Kidney (tissue), 22 donors: ENCODE data around the gene IFNA16. TPM values are rescaled to one million over a fixed set of nuclear protein-coding genes. Genes with fewer than 3 reads are reported as not detected.
"Not testable (repeated sequence)": the region's sequence is repeated elsewhere in the genome, so short reads cannot be mapped to it uniquely, and the experiment has no call there.

Experiments used
- DNase-seq, 5 donors: peaks; one replicate each; pipeline ENCODE4 v3.0.0-alpha.2; 2013 to 2020
- FAIRE-seq: peaks from 2 replicates; lab custom pipeline; 2012; peaks lifted over from hg19 to GRCh38; lab: Jason Lieb, UNC
- H3K27ac ChIP-seq, 2 donors: one replicate each; pipeline ENCODE4 v1.7.0; 2013; ENCODE audit warnings: low read depth in 2 of 2, low read length in 2 of 2, inconsistent platforms in 1 of 2
- H3K27me3 ChIP-seq: one replicate; pipeline ENCODE4 v1.7.1; 2013; ENCODE audit warnings: low read length, inconsistent platforms; ENCODE audit not compliant: control insufficient read depth, insufficient read depth
- H3K36me3 ChIP-seq, 3 donors: one replicate each; pipeline versions ENCODE4 v1.7.0 to v1.7.1; 2013; ENCODE audit warnings: low read length in 3 of 3, control low read depth in 1 of 3, inconsistent platforms in 1 of 3; ENCODE audit not compliant: insufficient read depth in 3 of 3, control insufficient read depth in 2 of 3
- H3K4me1 ChIP-seq, 3 donors: one replicate each; pipeline versions ENCODE4 v1.7.0 to v1.7.1; 2013; ENCODE audit warnings: low read length in 3 of 3, inconsistent platforms in 1 of 3, low read depth in 1 of 3; ENCODE audit not compliant: control insufficient read depth in 2 of 3, insufficient read depth in 2 of 3
- H3K4me3 ChIP-seq, 3 donors: one replicate each; pipeline versions ENCODE4 v1.7.0 to v1.8.1; 2013; ENCODE audit warnings: low read length in 3 of 3, control low read depth in 1 of 3, inconsistent platforms in 1 of 3
- H3K9ac ChIP-seq, 3 donors: one replicate each; pipeline versions ENCODE4 v1.7.0 to v1.7.1; 2013; ENCODE audit warnings: low read length in 3 of 3, control low read depth in 1 of 3, inconsistent platforms in 1 of 3
- H3K9me3 ChIP-seq, 3 donors: one replicate each; pipeline versions ENCODE4 v1.7.0 to v1.7.1; 2013; ENCODE audit warnings: low read length in 3 of 3, control low read depth in 1 of 3, inconsistent platforms in 1 of 3; ENCODE audit not compliant: control insufficient read depth in 2 of 3, insufficient read depth in 1 of 3
- intact Hi-C: fragments of 100-400 bp; cut with DNase I; formaldehyde crosslinking; loops from one replicate; pipeline ENCODE4 v1.11.1; 2022
- long read RNA-seq, 10 donors: library from polyadenylated mRNA in 1 of 10; unstranded in 1 of 10; transcript quantifications; one replicate each; pipeline ENCODE4 v2.0.0 and lab custom pipeline, GENCODE V29; 2021 to 2026
- polyA plus RNA-seq: library from polyadenylated mRNA; stranded (reverse); fragments of 350-450 nt; fragmentation: Illumina TruSeq; extraction: RNeasy Lipid Tissue Mini Kit (QIAGEN cat#74804); gene quantifications from one replicate; pipeline ENCODE4 v1.2.3, GENCODE V29; 2014; ENCODE audit warnings: low read depth, low replicate concordance; ENCODE audit not compliant: insufficient read depth
- total RNA-seq: library from RNA; stranded (reverse); fragmentation: NEBNext Ultra II Directional; extraction: Animal tissue kit (Norgen Biotek cat#: 25700); gene quantifications from one replicate; pipeline ENCODE4 v1.2.1, GENCODE V29; 2021
- TF ChIP-seq, protein P1 (sequence below): IDR thresholded peaks from 3 replicates; pipeline ENCODE4 v1.5.1; 2012; ENCODE audit warnings: mild to moderate bottlenecking, moderate library complexity, borderline replicate concordance; ENCODE audit not compliant: insufficient read depth; ENCODE audit errors: extremely low read depth
- donor health status: control.
- donor health status: control.
- donor health status: control.
- donor health status: control.
- donor health status: control.
- donor health status: DM: yes; HTN: yes; CAD: no.
- donor health status: Normal renal cell carcinoma (clear cell type).

IFNA16 gene
- not detected for total RNA-seq
- not detected for polyA plus RNA-seq
- long read RNA-seq, donor 1: 0 reads
- long read RNA-seq, donor 2: 0 reads
- long read RNA-seq, donor 3: 0 reads
- long read RNA-seq, donor 4: 0 reads
- long read RNA-seq, donor 5: 0 reads
- long read RNA-seq, donor 6: 0 reads
- long read RNA-seq, donor 7: 0 reads
- long read RNA-seq, donor 8: 0 reads
- long read RNA-seq, donor 9: 0 reads
- long read RNA-seq, donor 10: 0 reads

DNA sequence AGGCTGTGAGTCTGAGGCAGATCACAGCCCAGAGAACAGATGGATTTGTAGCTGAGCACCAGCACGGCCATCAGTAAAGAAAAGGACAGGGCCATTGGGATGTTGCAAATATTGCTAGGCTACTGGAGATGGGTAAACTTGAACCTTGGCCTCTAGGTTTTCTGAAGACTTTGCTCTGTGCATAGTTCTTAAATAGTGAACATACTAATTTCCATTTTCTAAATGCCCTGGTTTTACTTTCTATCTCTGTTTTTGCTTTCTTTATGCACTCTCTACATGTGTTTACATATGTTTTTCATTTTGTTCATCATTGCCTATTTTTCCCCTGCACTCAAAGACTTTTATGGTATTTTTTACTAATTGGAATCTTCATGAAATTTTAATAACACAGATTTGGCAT, at the start of gene IFNA16:
Gene IFNA16 (minus strand): TSS at position 101 of the 400 bp plus-strand sequence. CDS start 6 bp downstream, at position 95.
- H3K9me3 ChIP-seq, DNase-seq, intact Hi-C loops, H3K4me3 ChIP-seq, H3K27ac ChIP-seq, FAIRE-seq, H3K36me3 ChIP-seq, H3K4me1 ChIP-seq, H3K27me3 ChIP-seq, H3K9ac ChIP-seq: not testable (repeated sequence)

DNA sequence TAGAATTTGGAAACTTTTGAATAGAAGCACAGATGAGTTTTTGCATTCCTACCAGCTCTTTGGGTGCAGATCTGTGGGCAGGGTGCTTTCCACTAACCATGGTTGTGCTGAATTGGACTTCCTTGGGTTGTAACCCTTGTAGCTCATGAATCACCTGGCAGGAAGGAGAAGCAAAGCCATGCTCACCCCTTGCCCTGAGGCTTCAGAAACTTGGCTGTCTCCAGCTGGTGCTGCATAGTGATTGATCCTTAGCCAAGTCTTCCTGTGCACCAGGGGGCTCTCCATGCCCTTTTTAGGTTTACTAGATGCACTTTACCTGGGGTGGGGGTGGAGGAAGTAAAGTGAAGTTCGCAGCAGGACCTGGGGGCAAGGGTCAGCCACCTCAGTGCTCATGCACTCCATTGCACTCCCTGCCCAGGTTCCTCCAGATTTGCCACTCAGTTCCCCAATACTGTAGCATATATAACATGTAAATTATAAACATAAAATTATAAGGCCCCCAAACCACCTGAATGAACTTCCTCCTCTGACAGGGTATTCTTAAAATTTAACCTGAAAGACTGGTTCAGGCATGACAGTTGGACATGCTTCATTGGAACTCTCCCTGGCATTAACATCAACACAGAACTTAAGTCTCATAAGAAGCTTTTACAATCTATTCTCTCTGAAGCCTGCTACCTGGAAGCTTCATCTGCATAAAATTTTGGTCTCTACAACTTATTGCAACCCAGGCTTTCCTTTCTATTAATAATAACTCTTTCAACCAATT, 48.5 kb upstream of the IFNA16 start:
- Histone ChIP-seq H3K36me3 (no peaks in the 10 kb centered on the region), H3K9ac (no peak overlapping the region), H3K27ac (no peak overlapping the region), H3K9me3 (no peaks in the 10 kb centered on the region), H3K4me3 (no peak overlapping the region), H3K27me3 (no peaks in the 10 kb centered on the region), H3K4me1 (no peaks in the 10 kb centered on the region)
- FAIRE-seq: no peak
- DNase-seq: peak in 1 of 5 donors; percentile 13
- intact Hi-C loops: no loop called here
- TF ChIP-seq, protein P1, sequence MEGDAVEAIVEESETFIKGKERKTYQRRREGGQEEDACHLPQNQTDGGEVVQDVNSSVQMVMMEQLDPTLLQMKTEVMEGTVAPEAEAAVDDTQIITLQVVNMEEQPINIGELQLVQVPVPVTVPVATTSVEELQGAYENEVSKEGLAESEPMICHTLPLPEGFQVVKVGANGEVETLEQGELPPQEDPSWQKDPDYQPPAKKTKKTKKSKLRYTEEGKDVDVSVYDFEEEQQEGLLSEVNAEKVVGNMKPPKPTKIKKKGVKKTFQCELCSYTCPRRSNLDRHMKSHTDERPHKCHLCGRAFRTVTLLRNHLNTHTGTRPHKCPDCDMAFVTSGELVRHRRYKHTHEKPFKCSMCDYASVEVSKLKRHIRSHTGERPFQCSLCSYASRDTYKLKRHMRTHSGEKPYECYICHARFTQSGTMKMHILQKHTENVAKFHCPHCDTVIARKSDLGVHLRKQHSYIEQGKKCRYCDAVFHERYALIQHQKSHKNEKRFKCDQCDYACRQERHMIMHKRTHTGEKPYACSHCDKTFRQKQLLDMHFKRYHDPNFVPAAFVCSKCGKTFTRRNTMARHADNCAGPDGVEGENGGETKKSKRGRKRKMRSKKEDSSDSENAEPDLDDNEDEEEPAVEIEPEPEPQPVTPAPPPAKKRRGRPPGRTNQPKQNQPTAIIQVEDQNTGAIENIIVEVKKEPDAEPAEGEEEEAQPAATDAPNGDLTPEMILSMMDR: no peak

DNA sequence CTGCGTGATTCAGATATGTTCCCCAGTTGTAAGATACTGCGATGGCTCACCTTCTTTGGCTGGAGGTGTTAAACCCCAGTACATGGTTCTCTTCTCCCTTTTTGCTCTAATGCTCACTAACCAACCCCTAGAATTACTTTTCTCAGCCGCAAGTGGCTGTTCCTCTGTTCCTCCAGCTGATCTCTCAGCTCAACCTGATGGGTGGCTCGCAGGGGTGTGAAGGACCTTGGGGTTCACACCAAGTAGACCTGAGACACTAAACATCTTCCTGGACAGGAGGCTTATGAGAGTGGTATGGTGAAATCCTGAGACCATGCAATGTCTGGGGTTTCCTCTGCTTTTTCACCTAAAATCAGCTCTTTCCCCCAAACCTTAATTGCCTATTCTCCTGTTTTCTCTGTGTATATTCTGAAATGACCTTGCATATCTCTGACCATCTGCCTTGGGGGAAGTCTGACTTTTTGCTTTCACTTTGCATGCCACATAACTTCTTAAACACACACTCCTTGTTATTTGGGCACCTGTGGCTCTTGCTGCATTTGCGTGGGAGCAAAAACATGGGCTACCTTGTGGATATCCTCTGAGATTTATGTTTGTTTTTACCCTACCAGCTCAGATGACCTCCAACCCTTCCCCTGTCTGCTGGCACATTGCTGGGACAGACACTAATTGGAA, 38.6 kb upstream of the IFNA16 start:
- no peak for FAIRE-seq
- TF ChIP-seq, protein P1: no peak
- peak in 2 of 5 donors; percentile 6 to 11 for DNase-seq

More for the DNA sequence above, 38.6 kb upstream of the IFNA16 start:
- Histone ChIP-seq H3K36me3 (no peaks in the 10 kb centered on the region), H3K4me3 (no peak overlapping the region), H3K27ac (no peak overlapping the region), H3K4me1 (peaks cover 0 to 4% (median 0%) of the 10 kb centered on the region in 3 donors), H3K9me3 (no peaks in the 10 kb centered on the region), H3K9ac (no peak overlapping the region), H3K27me3 (no peaks in the 10 kb centered on the region)
- intact Hi-C loops: no loop called here
